ENCODE data around the gene DDX1. TPM values are rescaled to one million over a fixed set of nuclear protein-coding genes. Genes with fewer than 3 reads are reported as not detected.
"Not testable (repeated sequence)": the region's sequence is repeated elsewhere in the genome, so short reads cannot be mapped to it uniquely, and the experiment has no call there.

DDX1 gene
- total RNA-seq: 50.5 and 52.6 TPM in 2 replicates
- total RNA-seq (2013): 42.9 TPM
- polyA plus RNA-seq: 13.2 and 15.9 TPM in 2 replicates
- polyA minus RNA-seq: 10.6 and 12.3 TPM in 2 replicates

- DNase-seq (peak; percentile 90), ATAC-seq (ENCODE audit: low read depth) (peak; percentile 91)
- WGBS (ENCODE audit: insufficient coverage): under 1% methylated on average over 63 of the region's 68 CpGs
- H3K27me3 Mint-ChIP-seq: no peaks in the 10 kb centered on the region
- peaks cover 29% of the 10 kb centered on the region for H3K4me1 Mint-ChIP-seq
- H4K20me1 ChIP-seq (ENCODE audit: control insufficient read depth, insufficient read depth, low read length, poor library complexity, severe bottlenecking): no peaks in the 10 kb centered on the region
- POLR2A ChIA-PET: interaction anchor here (1.0 kb wide), 1 partner anchor 31 kb away, joined by 3 read pairs; the partner anchor contains the start of gene NBAS
- intact Hi-C loops (cut with micrococcal nuclease): loop anchor here (1.0 to 2.0 kb wide), 2 partner anchors 31 to 449 kb away; partner anchors contain the start of gene NBAS
- H3K4me3 Mint-ChIP-seq: peak within 1 kb of the TSS; percentile 90
- H3K4me1 ChIP-seq (ENCODE audit: control insufficient read depth in 2 of 2, insufficient read depth in 2 of 2, low read length in 2 of 2): peaks cover 12 to 18% of the 10 kb centered on the region in 2 donors
- peak within 1 kb of the TSS; percentile 75 for H3K9ac ChIP-seq (ENCODE audit: low read length)
- TF ChIP-seq EZH2 (IDR thresholded peaks at IDR 0.05; ENCODE audit: borderline replicate concordance, insufficient read depth, low read depth, low read length, poor library complexity, severe bottlenecking) (no peak), CTCF (IDR thresholded peaks at IDR 0.05) (no peak)
- H2AFZ ChIP-seq (ENCODE audit: insufficient read depth, low read depth, low read length, poor library complexity, severe bottlenecking): peak within 1 kb of the TSS; percentile 99
- peak within 1 kb of the TSS; percentile 90 for H3K27ac Mint-ChIP-seq
- peak within 1 kb of the TSS; percentile 68 to 69 for H3K27ac ChIP-seq (ENCODE audit: low read length in 2 of 2)
- peaks cover 29% of the 10 kb centered on the region for H3K79me2 ChIP-seq (ENCODE audit: control insufficient read depth, insufficient read depth, low read length)
- H3K4me2 ChIP-seq (replicated peaks; ENCODE audit: low read depth, low read length, poor library complexity, severe bottlenecking): peak within 1 kb of the TSS; percentile 88
- H3K9me3 Mint-ChIP-seq (ENCODE audit: insufficient read depth): no peaks in the 10 kb centered on the region
- H3K4me3 ChIP-seq (ENCODE audit: control extremely low read depth in 1 of 5, extremely low read depth in 1 of 5, insufficient read depth in 1 of 5, low read depth in 2 of 5, low read length in 4 of 5): peak within 1 kb of the TSS; percentile 71 to 97 (median 92)
- H3K36me3 ChIP-seq (replicated peaks in 1 of 2; ENCODE audit: control extremely low read depth in 1 of 2, control insufficient read depth in 1 of 2, extremely low read depth in 1 of 2, insufficient read depth in 2 of 2, low read length in 1 of 2): peaks cover 2 to 18% of the 10 kb centered on the region in 2 experiments
- no peaks in the 10 kb centered on the region for H3K9me3 ChIP-seq (ENCODE audit: control extremely low read depth in 1 of 3, control insufficient read depth in 2 of 3, insufficient read depth in 1 of 3, low read length in 2 of 3)
- CTCF ChIA-PET: no interaction called here
- H3K27me3 ChIP-seq (replicated peaks in 1 of 4; ENCODE audit: control extremely low read depth in 1 of 4, control insufficient read depth in 3 of 4, insufficient read depth in 4 of 4, low read length in 3 of 4): no peaks in the 10 kb centered on the region
These were observed at the start of gene DDX1 for GRCh38 chr2:15591692-15592463. TSS of gene DDX1 (plus strand) at chr2:15591868. CDS start at chr2:15591934, 66 bp downstream.

GRCh38 chr2:15542269-15542668 lies 49.4 kb upstream of the DDX1 start:
- H3K4me3 Mint-ChIP-seq; H4K20me1 ChIP-seq (ENCODE audit: control insufficient read depth, insufficient read depth, low read length, poor library complexity, severe bottlenecking); H3K79me2 ChIP-seq (ENCODE audit: control insufficient read depth, insufficient read depth, low read length); DNase-seq; H3K27me3 ChIP-seq (replicated peaks in 1 of 4; ENCODE audit: control extremely low read depth in 1 of 4, control insufficient read depth in 3 of 4, insufficient read depth in 4 of 4, low read length in 3 of 4); ATAC-seq (ENCODE audit: low read depth); H3K4me3 ChIP-seq (ENCODE audit: control extremely low read depth in 1 of 5, extremely low read depth in 1 of 5, insufficient read depth in 1 of 5, low read depth in 2 of 5, low read length in 4 of 5); intact Hi-C loops (cut with micrococcal nuclease); H3K9me3 ChIP-seq (ENCODE audit: control extremely low read depth in 1 of 3, control insufficient read depth in 2 of 3, insufficient read depth in 1 of 3, low read length in 2 of 3); H2AFZ ChIP-seq (ENCODE audit: insufficient read depth, low read depth, low read length, poor library complexity, severe bottlenecking); H3K27ac Mint-ChIP-seq; CTCF ChIA-PET; POLR2A ChIA-PET; H3K9ac ChIP-seq (ENCODE audit: low read length); H3K27ac ChIP-seq (ENCODE audit: low read length in 2 of 2); H3K36me3 ChIP-seq (replicated peaks in 1 of 2; ENCODE audit: control extremely low read depth in 1 of 2, control insufficient read depth in 1 of 2, extremely low read depth in 1 of 2, insufficient read depth in 2 of 2, low read length in 1 of 2); H3K4me2 ChIP-seq (replicated peaks; ENCODE audit: low read depth, low read length, poor library complexity, severe bottlenecking); H3K9me3 Mint-ChIP-seq (ENCODE audit: insufficient read depth); H3K27me3 Mint-ChIP-seq: not testable (repeated sequence)
- peaks cover 6 to 14% of the 10 kb centered on the region in 2 donors for H3K4me1 ChIP-seq (ENCODE audit: control insufficient read depth in 2 of 2, insufficient read depth in 2 of 2, low read length in 2 of 2)
- peaks cover 17% of the 10 kb centered on the region for H3K4me1 Mint-ChIP-seq
- WGBS (ENCODE audit: insufficient coverage): no CpG with 5 or more reads among the region's 6 CpGs
